ENCODE results near the gene MT1E.

DNA sequence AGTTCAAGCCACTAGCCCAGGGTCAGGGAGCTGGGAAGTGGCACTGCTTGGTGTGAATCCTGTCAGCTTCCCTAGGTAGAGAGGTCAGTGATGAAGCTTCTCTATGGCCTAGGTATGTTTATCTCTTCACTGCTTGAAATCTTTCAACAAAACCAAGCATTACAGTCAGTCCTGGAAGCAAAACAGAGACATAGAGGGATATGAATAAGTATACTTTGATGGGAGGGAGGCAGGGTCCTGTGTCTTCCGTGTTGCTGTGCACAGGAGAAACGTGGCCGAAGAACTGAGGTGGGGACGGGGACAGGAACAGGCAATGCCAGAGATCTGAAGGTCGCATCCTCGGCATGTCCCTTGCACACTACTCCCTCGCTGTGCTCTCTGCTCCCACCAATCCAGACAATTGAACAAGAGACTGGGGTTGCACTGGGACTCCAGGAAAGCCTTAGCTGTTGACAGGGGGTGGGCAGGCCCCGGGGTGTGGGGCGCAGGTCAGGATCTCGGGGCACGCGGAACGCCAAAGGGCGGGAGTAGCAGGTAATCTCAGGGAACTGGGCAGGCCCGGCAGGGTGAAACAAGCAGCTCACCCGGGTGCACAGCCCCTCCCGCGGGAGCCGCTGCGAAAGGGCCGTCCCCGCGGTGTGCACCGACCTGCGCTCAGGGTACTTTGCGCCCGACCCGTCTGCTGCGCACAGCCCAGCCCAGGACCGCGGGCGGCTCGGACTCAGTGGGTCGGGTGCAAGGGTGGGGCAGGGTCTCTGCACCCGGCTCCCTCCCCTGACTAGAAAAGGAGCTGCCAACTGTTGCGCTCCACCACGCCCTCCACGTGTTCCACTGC is 43.6 kb downstream of the MT1E start, which contains the start of gene MT1H:
- TF ChIP-seq, protein P1, sequence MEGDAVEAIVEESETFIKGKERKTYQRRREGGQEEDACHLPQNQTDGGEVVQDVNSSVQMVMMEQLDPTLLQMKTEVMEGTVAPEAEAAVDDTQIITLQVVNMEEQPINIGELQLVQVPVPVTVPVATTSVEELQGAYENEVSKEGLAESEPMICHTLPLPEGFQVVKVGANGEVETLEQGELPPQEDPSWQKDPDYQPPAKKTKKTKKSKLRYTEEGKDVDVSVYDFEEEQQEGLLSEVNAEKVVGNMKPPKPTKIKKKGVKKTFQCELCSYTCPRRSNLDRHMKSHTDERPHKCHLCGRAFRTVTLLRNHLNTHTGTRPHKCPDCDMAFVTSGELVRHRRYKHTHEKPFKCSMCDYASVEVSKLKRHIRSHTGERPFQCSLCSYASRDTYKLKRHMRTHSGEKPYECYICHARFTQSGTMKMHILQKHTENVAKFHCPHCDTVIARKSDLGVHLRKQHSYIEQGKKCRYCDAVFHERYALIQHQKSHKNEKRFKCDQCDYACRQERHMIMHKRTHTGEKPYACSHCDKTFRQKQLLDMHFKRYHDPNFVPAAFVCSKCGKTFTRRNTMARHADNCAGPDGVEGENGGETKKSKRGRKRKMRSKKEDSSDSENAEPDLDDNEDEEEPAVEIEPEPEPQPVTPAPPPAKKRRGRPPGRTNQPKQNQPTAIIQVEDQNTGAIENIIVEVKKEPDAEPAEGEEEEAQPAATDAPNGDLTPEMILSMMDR (IDR thresholded peaks at IDR 0.05) = no peak
- TF ChIP-seq EZH2 (IDR thresholded peaks at IDR 0.05; ENCODE audit: borderline replicate concordance, insufficient read depth, low read depth, low read length, poor library complexity, severe bottlenecking) = no peak
